IPS-18c (cell line): Measurements from ENCODE around the gene COX15.
"Not testable (repeated sequence)": the region's sequence is repeated elsewhere in the genome, so short reads cannot be mapped to it uniquely, and the experiment has no call there.

ENCODE experiments used
- H3K4me3 ChIP-seq: 2 replicates; pipeline ENCODE4 v1.7.0; 2013; ENCODE audit warnings: low read depth, mild to moderate bottlenecking, low read length, moderate library complexity; ENCODE audit not compliant: insufficient read depth
- H3K9me3 ChIP-seq: one replicate; pipeline ENCODE4 v1.6.1; 2013; ENCODE audit warnings: mild to moderate bottlenecking, low read length, moderate library complexity; ENCODE audit not compliant: control insufficient read depth, insufficient read depth

The COX15 gene

GRCh38 chr10:99748823-99749451 lies 17.0 kb upstream of the COX15 start:
- Histone ChIP-seq H3K4me3 (no peak overlapping the region), H3K9me3 (no peaks in the 10 kb centered on the region)

GRCh38 chr10:99746166-99746565 lies 14.2 kb upstream of the COX15 start:
- H3K9me3 ChIP-seq, H3K4me3 ChIP-seq: not testable (repeated sequence)

GRCh38 chr10:99743841-99744240 lies 11.9 kb upstream of the COX15 start:
- Histone ChIP-seq H3K9me3 (no peaks in the 10 kb centered on the region), H3K4me3 (no peak overlapping the region)

GRCh38 chr10:99742701-99743100 lies 10.8 kb upstream of the COX15 start:
- Histone ChIP-seq H3K4me3 (no peak overlapping the region), H3K9me3 (no peaks in the 10 kb centered on the region)

DNA sequence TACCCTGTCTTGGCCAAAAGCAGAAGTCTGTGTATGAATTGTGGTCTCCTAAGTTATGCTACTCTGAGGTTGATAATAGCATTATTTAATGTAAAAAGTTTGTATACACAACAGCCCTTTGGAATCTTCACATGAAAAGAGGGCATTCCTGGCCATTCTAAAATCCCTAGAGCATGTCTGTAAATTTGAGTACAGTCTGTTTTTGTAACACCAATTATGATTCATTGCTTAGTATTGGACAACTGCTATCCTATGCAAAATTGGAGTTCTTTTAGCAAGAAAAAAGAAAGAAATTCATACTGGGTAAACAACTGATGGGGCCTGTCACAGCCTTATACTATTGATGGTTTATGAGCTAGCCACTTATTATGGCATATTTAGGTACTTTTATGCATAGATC lies 10.3 kb upstream of the COX15 start:
- Histone ChIP-seq H3K9me3 (no peaks in the 10 kb centered on the region), H3K4me3 (no peak overlapping the region)

DNA sequence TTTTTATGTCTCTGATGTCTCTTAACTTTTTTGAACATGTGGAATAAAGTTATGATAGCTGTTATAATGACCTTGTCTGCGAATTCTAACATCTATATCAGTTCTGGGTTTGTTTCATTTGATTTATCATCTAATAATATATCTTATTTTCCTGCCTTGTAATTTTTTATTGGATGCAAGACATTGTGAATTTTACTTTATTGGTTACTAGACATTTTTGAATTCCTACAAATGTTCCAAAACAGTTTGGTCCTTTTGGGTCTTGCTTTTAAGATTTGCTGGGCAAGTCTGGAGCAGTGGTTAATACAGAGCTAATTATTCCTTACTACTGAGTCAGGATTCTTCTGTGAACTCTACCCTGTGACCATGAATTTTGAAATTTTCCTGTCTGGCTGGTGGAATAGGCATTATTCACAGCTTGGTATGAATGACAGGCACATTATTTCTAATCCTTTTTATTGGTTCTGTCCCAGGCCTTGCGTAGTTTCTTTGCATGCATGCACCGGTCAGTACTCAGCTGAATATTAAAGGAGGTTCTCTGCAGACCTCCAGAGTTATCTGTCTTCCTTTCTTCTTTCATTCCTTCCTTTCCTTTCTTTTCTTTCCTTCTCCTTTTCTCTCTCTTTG lies 9.1 kb upstream of the COX15 start:
- Histone ChIP-seq H3K4me3 (no peak overlapping the region), H3K9me3 (no peaks in the 10 kb centered on the region)

DNA sequence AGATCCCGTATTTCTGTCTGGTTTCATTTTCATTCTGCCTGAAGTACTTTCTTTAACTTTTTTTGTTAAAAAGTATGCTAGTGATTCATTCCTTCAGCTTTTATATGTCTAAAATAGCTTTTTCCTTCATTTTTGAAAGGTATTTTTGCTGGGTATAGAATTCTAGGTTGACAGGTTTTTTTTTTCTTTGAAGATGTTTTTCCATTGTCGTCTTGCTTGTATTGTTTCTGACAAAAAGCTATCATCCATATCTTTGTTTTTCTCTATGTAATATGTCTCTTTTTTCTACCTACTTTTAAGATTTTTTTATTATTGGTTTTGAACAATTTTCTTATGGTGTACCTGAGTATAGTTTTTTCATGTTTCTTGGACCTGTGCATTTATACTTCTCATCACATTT lies 8.3 kb upstream of the COX15 start:
- Histone ChIP-seq H3K9me3 (no peaks in the 10 kb centered on the region), H3K4me3 (no peak overlapping the region)

DNA sequence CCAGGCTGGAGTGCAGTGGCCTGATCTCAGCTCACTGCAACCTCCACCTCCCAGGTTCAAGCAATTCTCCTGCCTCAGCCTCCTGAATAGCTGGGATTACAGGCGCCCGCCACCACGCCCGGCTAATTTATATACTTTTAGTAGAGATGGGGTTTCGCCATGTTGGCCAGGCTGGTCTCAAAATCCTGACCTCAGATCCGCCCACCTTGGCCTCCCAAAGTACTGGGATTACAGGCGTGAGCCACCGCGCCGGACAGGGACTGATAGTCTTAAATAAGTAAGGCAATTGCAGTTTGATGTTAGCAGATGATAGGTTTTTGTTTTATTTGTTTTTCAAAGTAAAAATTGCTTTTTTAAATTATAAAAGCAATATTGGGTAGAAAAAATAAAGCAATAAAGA lies 2.2 kb upstream of the COX15 start:
- not testable (repeated sequence) for H3K4me3 ChIP-seq, H3K9me3 ChIP-seq

DNA sequence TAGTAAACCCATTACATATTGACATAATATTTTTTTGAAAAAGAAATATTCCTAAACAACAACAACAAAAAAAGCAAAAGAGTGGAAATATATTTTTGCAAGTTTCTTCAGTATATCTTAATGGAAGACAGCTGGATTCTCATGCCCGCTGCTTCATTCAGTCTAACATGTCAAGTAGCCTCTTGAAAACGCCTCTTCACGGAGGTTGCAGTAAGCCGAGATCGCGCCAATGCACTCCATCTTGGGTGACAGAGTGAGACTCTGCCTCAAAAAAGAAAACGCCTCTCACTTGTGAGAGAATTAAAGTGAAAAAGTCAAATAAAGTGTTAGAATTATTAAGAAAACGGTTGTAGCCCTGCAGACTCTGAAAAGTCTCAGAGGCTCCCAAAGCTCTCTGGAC lies 1.4 kb upstream of the COX15 start:
- no peaks in the 10 kb centered on the region for H3K9me3 ChIP-seq

DNA sequence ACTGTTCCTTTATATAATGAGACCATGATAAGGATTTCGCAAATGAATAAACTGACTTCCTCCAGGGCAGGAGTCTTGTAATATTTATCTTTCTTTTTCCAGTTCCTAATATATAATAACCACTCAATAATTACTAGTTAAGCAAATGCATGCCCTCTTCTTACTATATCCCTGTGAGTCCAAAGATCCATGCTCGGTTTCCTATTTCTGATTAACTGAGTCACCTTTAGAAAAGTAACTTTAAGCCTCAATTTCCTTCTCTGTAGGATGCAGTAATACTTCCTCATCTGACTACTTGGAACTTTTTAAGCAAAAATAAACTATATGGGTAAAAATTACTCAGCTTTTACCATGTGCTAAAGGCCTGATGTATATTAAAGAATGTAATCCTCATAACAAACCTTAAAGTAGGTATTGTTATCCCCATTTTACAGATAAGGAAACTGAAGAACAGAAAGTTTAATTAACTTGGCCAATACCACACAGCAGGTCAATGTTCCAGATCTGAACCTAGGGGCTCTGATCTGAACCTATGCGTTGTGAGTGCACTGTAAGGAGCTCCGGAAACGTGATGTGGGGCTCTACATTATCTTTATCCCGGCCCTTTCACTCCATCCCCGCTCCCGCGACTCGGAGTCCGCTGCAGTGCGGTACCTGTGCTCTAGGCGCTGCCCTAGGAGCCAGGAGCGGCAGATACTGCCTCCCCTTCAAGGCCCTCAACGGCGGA lies 458 bp downstream of the COX15 start:
- Histone ChIP-seq H3K9me3 (no peaks in the 10 kb centered on the region), H3K4me3 (peak overlapping the region; percentile 88)

More for the DNA sequence above, 1.4 kb upstream of the COX15 start:
- no peak overlapping the region for H3K4me3 ChIP-seq

DNA sequence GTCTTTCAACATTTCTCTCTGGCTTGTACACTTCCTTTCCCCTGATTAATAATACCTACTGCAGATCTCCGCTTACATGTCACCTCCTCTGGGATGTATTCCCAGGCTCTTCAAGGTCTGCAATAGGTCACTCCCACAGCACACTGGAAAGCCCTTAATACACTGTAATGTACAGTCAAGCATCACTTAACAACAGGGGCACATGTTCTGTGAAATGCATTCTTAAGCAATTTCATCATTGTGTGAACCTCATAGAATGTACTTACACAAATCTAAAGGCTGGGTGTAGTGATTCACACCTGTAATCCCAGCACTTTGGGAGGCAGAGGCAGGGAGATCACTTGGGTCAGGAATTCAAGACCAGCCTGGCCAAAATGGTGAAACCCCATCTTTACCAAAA lies 1.9 kb downstream of the COX15 start:
- H3K9me3 ChIP-seq: no peaks in the 10 kb centered on the region
- H3K4me3 ChIP-seq: no peak overlapping the region

DNA sequence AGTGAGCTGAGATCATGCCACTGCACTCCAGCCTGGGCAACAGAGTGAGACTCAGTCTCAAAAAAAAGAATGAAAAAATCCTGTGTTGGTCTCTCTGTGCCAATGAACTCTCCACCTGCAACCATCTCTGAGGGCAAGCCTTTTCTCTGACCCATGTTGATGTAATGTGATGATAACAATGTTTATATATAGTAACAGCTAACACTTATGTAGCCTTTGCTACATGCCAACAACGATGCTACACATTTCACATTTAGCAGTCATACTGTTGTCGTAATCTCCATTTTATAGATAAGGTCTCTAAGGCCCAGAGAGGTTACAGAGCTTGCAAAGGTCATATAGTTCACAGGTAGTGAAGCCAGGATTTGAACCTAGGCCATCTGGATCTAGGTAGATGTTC lies 11.5 kb downstream of the COX15 start:
- Histone ChIP-seq H3K4me3 (no peak overlapping the region), H3K9me3 (no peaks in the 10 kb centered on the region)

GRCh38 chr10:99714446-99714845 lies 17.5 kb downstream of the COX15 start:
- Histone ChIP-seq H3K4me3 (no peak overlapping the region), H3K9me3 (no peaks in the 10 kb centered on the region)

DNA sequence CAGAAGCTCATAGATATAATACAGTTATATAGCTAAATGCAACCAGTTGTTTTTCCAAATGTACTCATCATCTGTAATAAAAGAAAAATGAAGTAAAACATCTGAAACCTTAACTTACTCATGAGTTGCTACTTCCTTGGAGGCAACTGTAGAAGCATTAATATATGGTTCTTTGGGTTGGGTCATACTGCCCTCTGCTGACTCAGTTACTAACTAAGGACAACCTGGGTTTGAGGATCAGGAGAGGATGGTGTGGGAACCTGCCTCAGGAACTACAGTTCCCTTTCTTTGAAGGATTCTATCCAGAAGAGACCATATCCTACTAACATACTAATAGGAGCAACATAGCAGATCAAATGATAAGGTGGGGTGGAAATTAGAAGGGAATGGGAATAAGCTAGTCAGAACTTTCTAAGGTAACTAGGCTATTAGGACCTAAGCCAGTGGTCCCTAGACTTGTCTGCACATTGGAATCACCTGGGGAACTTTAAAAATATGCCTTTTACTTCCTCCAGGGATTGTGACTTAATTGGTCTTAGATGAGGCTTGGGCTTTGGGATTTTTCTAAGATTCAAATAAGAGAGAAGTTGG lies 20.7 kb downstream of the COX15 start:
- no peak overlapping the region for H3K4me3 ChIP-seq
- H3K9me3 ChIP-seq: no peaks in the 10 kb centered on the region

DNA sequence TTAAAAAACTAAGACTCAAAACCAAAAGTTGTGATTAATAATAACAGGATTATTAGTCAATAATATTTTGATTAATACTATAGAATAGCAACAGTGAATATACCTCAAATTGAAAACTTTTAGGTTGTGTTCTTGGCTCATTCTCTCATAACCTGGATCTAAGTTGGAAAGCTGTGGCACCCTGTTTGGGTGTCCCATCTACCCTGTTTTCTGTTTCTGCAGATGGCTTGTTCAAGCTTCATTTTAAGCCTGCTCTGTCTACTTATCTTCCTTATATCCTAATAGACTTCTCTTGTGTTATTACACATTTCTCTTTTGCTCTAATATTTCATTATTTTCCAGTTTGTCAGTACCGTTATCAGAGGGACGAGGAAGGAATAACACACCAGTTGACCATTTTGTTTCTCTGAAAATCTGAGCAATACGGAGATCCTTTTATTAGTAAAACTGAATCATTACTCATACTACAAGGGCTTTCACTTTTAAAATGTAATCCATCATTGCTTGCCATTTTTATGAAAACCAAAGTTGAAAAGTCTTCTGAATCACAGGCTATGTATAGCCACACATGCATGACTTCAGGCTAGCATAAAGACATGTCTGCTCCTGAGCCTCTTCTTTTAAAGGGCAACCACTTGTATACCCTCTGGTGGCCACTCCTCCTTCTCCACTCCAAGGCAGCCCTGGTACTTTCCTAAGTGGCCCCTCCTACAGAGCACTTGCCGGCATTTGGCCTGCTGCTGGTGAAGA lies 22.3 kb downstream of the COX15 start:
- no peaks in the 10 kb centered on the region for H3K9me3 ChIP-seq

GRCh38 chr10:99708428-99709012 lies 23.4 kb downstream of the COX15 start:
- Histone ChIP-seq H3K9me3 (no peaks in the 10 kb centered on the region), H3K4me3 (no peak overlapping the region)

More for the DNA sequence above, 22.3 kb downstream of the COX15 start:
- no peak overlapping the region for H3K4me3 ChIP-seq

DNA sequence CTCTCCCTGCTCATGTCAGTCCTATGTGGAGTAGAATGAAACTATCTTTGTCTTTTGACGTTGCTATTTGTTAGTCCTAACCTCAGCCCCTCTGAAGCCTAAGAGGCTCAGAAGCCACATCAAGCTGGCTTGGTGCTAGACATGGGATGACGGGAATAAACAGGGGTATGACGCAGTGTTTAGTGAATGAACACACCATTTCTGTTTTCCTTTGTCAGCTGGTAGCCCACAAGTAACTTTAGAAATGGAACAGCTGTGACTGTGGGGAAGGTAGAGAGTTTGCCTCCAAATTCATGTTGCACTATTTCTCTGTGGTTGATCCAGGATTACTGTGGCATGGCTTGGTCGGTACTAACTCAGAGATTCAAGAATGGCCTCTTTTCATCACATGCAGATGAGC lies 31.3 kb downstream of the COX15 start:
- no peaks in the 10 kb centered on the region for H3K9me3 ChIP-seq
- H3K4me3 ChIP-seq: no peak overlapping the region
